ENCODE results near the gene ITPA.
A peak's percentile ranks its signal among the peaks of the same experiment; 100 is the strongest.

ITPA gene

GRCh38 chr20:3168829-3169590 lies 40.3 kb upstream of the ITPA start:
- H3K27ac ChIP-seq: no peak overlapping the region
- TF ChIP-seq ZFX (IDR thresholded peaks at IDR 0.05; ENCODE audit: borderline replicate concordance): no peak
- TF ChIP-seq, protein P1, sequence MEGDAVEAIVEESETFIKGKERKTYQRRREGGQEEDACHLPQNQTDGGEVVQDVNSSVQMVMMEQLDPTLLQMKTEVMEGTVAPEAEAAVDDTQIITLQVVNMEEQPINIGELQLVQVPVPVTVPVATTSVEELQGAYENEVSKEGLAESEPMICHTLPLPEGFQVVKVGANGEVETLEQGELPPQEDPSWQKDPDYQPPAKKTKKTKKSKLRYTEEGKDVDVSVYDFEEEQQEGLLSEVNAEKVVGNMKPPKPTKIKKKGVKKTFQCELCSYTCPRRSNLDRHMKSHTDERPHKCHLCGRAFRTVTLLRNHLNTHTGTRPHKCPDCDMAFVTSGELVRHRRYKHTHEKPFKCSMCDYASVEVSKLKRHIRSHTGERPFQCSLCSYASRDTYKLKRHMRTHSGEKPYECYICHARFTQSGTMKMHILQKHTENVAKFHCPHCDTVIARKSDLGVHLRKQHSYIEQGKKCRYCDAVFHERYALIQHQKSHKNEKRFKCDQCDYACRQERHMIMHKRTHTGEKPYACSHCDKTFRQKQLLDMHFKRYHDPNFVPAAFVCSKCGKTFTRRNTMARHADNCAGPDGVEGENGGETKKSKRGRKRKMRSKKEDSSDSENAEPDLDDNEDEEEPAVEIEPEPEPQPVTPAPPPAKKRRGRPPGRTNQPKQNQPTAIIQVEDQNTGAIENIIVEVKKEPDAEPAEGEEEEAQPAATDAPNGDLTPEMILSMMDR (IDR thresholded peaks at IDR 0.05): no peak

GRCh38 chr20:3171391-3172125 lies 37.7 kb upstream of the ITPA start:
- TF ChIP-seq ZFX (IDR thresholded peaks at IDR 0.05; ENCODE audit: borderline replicate concordance): no peak
- TF ChIP-seq, protein P1 (IDR thresholded peaks at IDR 0.05): no peak
- H3K27ac ChIP-seq: no peak overlapping the region

DNA sequence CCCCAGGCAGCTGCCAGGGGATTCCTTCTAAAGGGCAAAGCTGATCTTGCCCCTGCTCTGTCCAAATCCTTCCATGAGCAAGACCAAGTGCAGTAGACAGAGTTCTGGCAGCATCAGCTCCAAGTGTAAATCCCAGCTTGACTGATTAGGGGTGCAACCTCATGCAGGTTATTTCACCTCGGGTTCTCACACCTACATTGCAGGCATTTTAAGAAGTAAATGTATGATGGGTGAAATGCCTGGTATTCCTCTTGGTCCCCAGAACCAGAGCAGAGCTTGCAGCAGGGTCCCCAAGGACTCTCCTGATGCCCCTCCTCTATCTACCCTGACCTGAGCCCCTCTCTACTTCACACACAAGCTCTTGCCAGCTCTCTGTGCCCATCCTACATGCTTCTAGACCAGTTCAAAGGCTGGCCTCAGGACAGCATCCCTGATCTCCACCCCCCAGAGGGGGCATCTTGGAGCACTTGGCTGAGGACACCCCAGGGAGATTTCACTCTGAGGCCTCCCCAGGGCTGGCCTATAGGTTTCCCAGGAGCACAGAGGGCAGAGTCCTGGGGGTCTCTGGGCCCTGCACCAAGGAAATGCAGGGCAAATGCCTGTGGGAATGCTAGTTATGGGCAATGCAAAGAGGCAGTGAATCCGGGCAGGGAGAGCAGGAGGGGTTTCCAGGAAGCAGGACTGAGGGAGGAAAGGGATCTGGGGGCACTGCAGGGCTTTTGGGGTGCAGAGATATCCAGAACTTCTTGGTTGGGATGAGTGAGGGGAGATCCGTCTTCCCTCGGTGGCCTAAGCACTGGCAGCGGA lies 37.0 kb upstream of the ITPA start:
- no peak overlapping the region for H3K27ac ChIP-seq
- TF ChIP-seq, protein P1 (IDR thresholded peaks at IDR 0.05): no peak
- TF ChIP-seq ZFX (IDR thresholded peaks at IDR 0.05; ENCODE audit: borderline replicate concordance): no peak

DNA sequence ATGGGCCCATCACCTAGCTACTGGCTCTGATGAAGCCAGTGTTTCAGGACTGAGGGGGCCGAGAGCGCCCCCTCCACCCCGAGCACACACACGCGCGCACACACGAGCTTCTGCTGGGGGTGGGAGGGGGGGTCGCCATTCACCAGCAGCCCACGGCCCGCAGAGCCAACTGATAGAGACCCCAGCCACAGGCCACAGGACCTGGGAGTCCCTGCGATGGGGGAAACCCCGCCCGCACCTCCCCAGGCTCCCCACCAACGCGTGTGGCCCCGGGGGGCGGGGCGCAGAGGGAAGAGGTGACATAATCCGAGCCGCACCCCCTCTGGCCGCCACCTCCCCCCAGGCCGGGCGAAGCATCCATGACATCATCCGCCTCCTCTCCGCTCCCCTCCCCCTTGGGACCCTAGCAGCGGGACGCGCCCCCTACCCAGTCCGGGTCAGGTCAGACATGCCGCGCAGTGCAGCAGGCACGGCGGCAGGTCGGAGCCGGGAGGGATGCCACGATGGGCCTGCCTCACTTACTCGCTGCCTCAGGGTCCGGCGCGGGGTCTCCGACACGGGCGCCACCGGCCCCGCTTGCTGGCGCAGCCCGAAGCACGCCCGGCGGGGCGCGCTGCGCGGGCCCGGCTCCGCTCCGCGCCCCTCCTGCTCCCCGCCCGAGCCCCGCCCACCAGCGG lies 36.2 kb upstream of the ITPA start, which contains the start of gene LZTS3:
TSS of gene LZTS3 (minus strand) at position 617 of the 677 bp plus-strand sequence. CDS start 6,386 bp downstream, outside the sequence.
- no peak within 1 kb of the TSS for H3K27ac ChIP-seq
- TF ChIP-seq, protein P1 (IDR thresholded peaks at IDR 0.05): no peak
- TF ChIP-seq ZFX (IDR thresholded peaks at IDR 0.05; ENCODE audit: borderline replicate concordance): no peak

- TF ChIP-seq, protein P1 (IDR thresholded peaks at IDR 0.05): peak; percentile 17
- TF ChIP-seq ZFX (IDR thresholded peaks at IDR 0.05; ENCODE audit: borderline replicate concordance): no peak
- no peak overlapping the region for H3K27ac ChIP-seq
These were observed 35.5 kb upstream of the ITPA start for GRCh38 chr20:3173610-3174441.
